ENCODE measurements around the gene KRTAP1-1. TPM values are rescaled to one million over a fixed set of nuclear protein-coding genes. Genes with fewer than 3 reads are reported as not detected.

The KRTAP1-1 gene
- total RNA-seq, 1 donor from 2014 or later: not detected

DNA sequence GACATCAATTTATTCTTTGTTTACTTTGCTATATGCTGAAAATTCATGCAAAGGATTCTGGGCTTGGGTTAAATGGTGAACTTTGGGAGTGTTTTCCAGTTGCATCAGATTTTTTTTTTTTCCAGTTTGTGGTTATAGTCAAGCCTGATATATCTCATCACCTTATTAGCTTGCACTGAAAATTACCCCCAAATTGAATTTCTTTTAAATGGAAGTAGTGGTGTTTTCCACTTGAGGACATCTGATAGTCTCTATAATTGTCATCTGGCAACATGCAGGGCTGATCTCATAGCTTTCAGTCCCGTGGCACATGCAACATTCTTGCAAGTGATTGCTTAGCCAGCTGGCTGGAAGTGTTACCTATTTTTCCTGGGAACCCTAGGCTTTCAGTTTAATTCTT, 27.6 kb downstream of the KRTAP1-1 start:
- Histone ChIP-seq H3K4me1 (ENCODE audit: control insufficient read depth in 3 of 3, insufficient read depth in 3 of 3, low read length in 3 of 3) (peaks cover 0 to 6% (median 5%) of the 10 kb centered on the region in 3 donors), H3K27ac (ENCODE audit: low read depth, low read length) (no peak overlapping the region), H3K9me3 (ENCODE audit: control insufficient read depth in 3 of 3, low read length in 3 of 3) (no peaks in the 10 kb centered on the region), H3K9ac (ENCODE audit: low read depth in 1 of 3, low read length in 3 of 3) (no peak overlapping the region), H3K4me3 (ENCODE audit: low read length in 3 of 3) (no peak overlapping the region), H3K36me3 (ENCODE audit: control insufficient read depth in 3 of 3, insufficient read depth in 3 of 3, low read length in 3 of 3) (no peaks in the 10 kb centered on the region), H3K27me3 (ENCODE audit: control insufficient read depth in 3 of 3, insufficient read depth in 3 of 3, low read length in 3 of 3) (no peaks in the 10 kb centered on the region)

DNA sequence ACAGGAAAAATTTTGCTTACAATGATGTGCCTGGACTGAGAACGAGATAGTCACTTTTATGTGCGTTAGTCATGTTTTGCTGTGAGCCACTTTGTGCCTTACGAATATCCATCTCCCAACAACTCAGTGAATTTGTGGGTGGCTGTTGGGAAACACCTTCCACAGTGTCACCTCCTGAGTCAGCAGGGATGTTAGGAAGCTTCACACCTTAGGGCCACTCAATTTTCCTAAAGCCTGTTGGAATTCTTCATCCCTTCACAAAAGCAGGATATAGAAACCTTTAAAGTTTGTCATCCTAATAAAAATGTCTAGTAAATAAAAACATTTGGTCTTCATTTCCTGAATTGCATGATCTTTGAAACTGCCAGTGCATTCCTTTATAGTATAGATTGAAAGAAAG, 28.1 kb downstream of the KRTAP1-1 start:
- H3K36me3 ChIP-seq (ENCODE audit: control insufficient read depth in 3 of 3, insufficient read depth in 3 of 3, low read length in 3 of 3): no peaks in the 10 kb centered on the region

DNA sequence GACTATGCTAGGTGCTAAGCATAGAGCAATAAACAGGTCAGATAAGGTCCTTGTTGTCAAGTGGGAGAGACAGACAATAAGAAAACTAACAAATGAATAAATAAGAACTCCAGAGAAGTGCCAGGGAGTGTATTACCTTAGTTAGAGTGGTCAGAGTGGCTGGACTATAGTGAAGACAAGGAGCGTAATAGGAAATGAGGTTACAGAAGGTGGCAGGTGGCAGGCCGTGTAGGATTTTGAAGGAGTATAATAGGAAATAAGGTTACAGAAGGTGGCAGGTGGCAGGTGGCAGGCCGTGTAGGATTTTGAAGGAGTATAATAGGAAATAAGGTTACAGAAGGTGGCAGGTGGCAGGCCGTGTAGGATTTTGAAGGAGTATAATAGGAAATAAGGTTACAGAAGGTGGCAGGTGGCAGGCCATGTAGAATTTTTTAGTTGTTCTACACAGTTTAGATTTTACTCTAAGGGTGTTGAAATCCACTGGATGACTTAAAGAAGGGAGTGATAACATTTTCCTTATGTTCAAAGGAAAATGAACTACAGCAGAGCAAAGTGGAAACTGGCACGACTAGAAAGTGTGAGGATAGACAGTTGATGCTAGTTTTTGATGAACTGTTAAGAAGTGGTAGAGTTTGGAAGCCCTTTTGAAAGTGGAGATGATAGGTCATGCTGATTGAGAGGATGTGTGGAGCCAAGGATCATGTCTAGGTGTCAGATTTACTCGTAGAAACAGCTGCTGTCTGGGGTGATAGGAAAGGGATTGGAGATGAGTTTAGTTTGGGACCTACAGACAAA, 28.7 kb downstream of the KRTAP1-1 start:
- Histone ChIP-seq H3K4me3 (ENCODE audit: low read length in 3 of 3) (no peak overlapping the region), H3K27ac (ENCODE audit: low read depth, low read length) (no peak overlapping the region), H3K27me3 (ENCODE audit: control insufficient read depth in 3 of 3, insufficient read depth in 3 of 3, low read length in 3 of 3) (no peaks in the 10 kb centered on the region), H3K4me1 (ENCODE audit: control insufficient read depth in 3 of 3, insufficient read depth in 3 of 3, low read length in 3 of 3) (peaks cover 0 to 6% (median 5%) of the 10 kb centered on the region in 3 donors), H3K36me3 (ENCODE audit: control insufficient read depth in 3 of 3, insufficient read depth in 3 of 3, low read length in 3 of 3) (no peaks in the 10 kb centered on the region), H3K9me3 (ENCODE audit: control insufficient read depth in 3 of 3, low read length in 3 of 3) (no peaks in the 10 kb centered on the region), H3K9ac (ENCODE audit: low read depth in 1 of 3, low read length in 3 of 3) (no peak overlapping the region)

More for the DNA sequence above, 28.1 kb downstream of the KRTAP1-1 start:
- H3K4me1 ChIP-seq (ENCODE audit: control insufficient read depth in 3 of 3, insufficient read depth in 3 of 3, low read length in 3 of 3): peaks cover 0 to 6% (median 5%) of the 10 kb centered on the region in 3 donors
- H3K4me3 ChIP-seq (ENCODE audit: low read length in 3 of 3): no peak overlapping the region
- H3K27me3 ChIP-seq (ENCODE audit: control insufficient read depth in 3 of 3, insufficient read depth in 3 of 3, low read length in 3 of 3): no peaks in the 10 kb centered on the region
- no peaks in the 10 kb centered on the region for H3K9me3 ChIP-seq (ENCODE audit: control insufficient read depth in 3 of 3, low read length in 3 of 3)
- no peak overlapping the region for H3K9ac ChIP-seq (ENCODE audit: low read depth in 1 of 3, low read length in 3 of 3)
- H3K27ac ChIP-seq (ENCODE audit: low read depth, low read length): no peak overlapping the region

DNA sequence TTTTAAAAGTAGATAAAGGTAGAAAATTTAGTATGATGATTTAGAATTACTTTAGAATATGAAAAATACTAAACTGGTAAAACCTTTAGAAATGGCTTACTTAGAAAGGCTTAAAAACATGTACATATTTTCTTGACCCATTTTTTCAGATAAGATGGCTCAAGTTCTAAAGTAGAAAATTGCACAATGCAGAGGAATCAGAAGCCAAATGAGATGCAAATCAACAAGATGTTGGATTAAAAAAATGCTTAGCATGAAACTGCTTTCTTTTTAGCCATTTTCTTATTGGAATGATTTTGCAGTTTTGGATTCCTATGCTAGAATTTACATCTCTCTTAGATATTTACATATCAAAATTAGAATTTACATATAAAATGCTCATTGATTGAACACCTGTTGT, 30.8 kb downstream of the KRTAP1-1 start:
- H3K4me3 ChIP-seq (ENCODE audit: low read length in 3 of 3): no peak overlapping the region

DNA sequence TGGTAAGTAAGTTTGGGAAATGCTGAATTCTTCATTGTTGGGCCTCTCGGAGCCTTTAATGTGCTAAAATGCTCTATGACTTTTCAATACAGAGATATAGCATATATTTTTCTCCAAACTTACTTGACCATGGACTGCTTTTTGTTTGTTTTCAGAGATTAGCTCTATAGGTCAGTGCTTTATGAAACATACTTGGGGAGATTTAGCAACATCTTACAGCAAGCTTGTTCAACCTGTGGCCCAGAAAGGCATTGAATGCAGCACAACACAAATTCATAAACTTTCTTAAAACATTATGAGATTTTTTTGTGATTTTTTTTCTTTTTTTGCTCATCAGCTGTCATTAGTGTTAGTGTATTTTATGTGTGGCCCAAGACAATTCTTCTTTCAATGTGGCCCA, 31.3 kb downstream of the KRTAP1-1 start:
- Histone ChIP-seq H3K27me3 (ENCODE audit: control insufficient read depth in 3 of 3, insufficient read depth in 3 of 3, low read length in 3 of 3) (no peaks in the 10 kb centered on the region), H3K9me3 (ENCODE audit: control insufficient read depth in 3 of 3, low read length in 3 of 3) (no peaks in the 10 kb centered on the region), H3K9ac (ENCODE audit: low read depth in 1 of 3, low read length in 3 of 3) (no peak overlapping the region), H3K4me3 (ENCODE audit: low read length in 3 of 3) (no peak overlapping the region), H3K36me3 (ENCODE audit: control insufficient read depth in 3 of 3, insufficient read depth in 3 of 3, low read length in 3 of 3) (no peaks in the 10 kb centered on the region), H3K27ac (ENCODE audit: low read depth, low read length) (no peak overlapping the region), H3K4me1 (ENCODE audit: control insufficient read depth in 3 of 3, insufficient read depth in 3 of 3, low read length in 3 of 3) (peaks cover 0 to 6% (median 5%) of the 10 kb centered on the region in 3 donors)

More for the DNA sequence above, 30.8 kb downstream of the KRTAP1-1 start:
- Histone ChIP-seq H3K4me1 (ENCODE audit: control insufficient read depth in 3 of 3, insufficient read depth in 3 of 3, low read length in 3 of 3) (peaks cover 0 to 6% (median 5%) of the 10 kb centered on the region in 3 donors), H3K36me3 (ENCODE audit: control insufficient read depth in 3 of 3, insufficient read depth in 3 of 3, low read length in 3 of 3) (no peaks in the 10 kb centered on the region), H3K27ac (ENCODE audit: low read depth, low read length) (no peak overlapping the region), H3K27me3 (ENCODE audit: control insufficient read depth in 3 of 3, insufficient read depth in 3 of 3, low read length in 3 of 3) (no peaks in the 10 kb centered on the region), H3K9me3 (ENCODE audit: control insufficient read depth in 3 of 3, low read length in 3 of 3) (no peaks in the 10 kb centered on the region), H3K9ac (ENCODE audit: low read depth in 1 of 3, low read length in 3 of 3) (no peak overlapping the region)

DNA sequence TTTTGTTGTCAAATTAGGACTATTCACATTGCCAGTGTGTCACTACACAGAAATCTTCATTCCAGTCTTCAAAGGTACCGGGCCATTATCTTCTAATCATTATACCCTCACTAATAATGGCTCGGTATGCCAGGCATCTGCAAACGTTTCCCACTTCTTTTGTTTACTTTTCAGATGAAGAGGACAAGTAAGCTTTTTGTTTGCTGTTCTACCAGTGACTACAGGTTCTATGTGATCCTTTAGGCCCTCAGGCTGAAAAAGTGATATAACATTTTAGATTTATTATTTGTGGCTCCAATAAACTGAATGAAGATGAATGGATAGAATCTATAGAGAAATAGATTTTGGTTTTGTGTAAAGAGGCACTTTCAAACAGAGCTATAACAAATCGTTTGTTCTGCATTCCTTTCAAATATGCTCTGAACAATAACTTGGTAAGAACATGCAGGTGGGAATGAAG, 31.9 kb downstream of the KRTAP1-1 start:
- peaks cover 0 to 6% (median 5%) of the 10 kb centered on the region in 3 donors for H3K4me1 ChIP-seq (ENCODE audit: control insufficient read depth in 3 of 3, insufficient read depth in 3 of 3, low read length in 3 of 3)
- H3K27ac ChIP-seq (ENCODE audit: low read depth, low read length): no peak overlapping the region
- peaks cover 0 to 2% (median 0%) of the 10 kb centered on the region in 3 donors for H3K27me3 ChIP-seq (ENCODE audit: control insufficient read depth in 3 of 3, insufficient read depth in 3 of 3, low read length in 3 of 3)
- H3K4me3 ChIP-seq (ENCODE audit: low read length in 3 of 3): no peak overlapping the region
- no peak overlapping the region for H3K9ac ChIP-seq (ENCODE audit: low read depth in 1 of 3, low read length in 3 of 3)
- no peaks in the 10 kb centered on the region for H3K9me3 ChIP-seq (ENCODE audit: control insufficient read depth in 3 of 3, low read length in 3 of 3)
- H3K36me3 ChIP-seq (ENCODE audit: control insufficient read depth in 3 of 3, insufficient read depth in 3 of 3, low read length in 3 of 3): no peaks in the 10 kb centered on the region

DNA sequence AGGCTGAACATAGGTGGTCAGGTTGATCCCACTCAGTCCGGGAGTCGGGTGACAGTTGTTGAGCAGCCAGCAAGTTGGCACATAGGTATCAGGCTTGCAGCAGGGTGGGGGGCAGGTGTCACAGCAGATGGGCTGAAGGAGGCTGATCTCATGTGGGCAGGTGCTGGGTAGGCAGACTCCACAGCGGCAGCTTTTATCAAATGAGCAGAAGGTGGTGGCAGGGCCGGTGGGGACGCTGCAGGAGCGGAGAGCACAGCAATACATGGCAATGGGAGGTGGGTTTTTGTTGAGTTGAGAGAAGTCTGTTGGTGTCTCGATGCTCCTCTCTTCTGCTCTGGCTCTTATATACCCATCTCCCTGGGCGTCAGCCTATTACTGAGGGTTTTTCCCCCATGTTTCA, 32.4 kb downstream of the KRTAP1-1 start, which contains the start of gene KRTAP3-1:
KRTAP3-1 (minus strand) TSS at position 318 of the 400 bp plus-strand sequence; CDS start at position 264, 54 bp downstream.
- Histone ChIP-seq H3K4me1 (ENCODE audit: control insufficient read depth in 3 of 3, insufficient read depth in 3 of 3, low read length in 3 of 3) (peaks cover 0 to 6% (median 5%) of the 10 kb centered on the region in 3 donors), H3K9me3 (ENCODE audit: control insufficient read depth in 3 of 3, low read length in 3 of 3) (no peaks in the 10 kb centered on the region), H3K27me3 (ENCODE audit: control insufficient read depth in 3 of 3, insufficient read depth in 3 of 3, low read length in 3 of 3) (peaks cover 0 to 3% (median 0%) of the 10 kb centered on the region in 3 donors), H3K27ac (ENCODE audit: low read depth, low read length) (no peak within 1 kb of the TSS), H3K9ac (ENCODE audit: low read depth in 1 of 3, low read length in 3 of 3) (no peak within 1 kb of the TSS), H3K36me3 (ENCODE audit: control insufficient read depth in 3 of 3, insufficient read depth in 3 of 3, low read length in 3 of 3) (no peaks in the 10 kb centered on the region), H3K4me3 (ENCODE audit: low read length in 3 of 3) (no peak within 1 kb of the TSS)

DNA sequence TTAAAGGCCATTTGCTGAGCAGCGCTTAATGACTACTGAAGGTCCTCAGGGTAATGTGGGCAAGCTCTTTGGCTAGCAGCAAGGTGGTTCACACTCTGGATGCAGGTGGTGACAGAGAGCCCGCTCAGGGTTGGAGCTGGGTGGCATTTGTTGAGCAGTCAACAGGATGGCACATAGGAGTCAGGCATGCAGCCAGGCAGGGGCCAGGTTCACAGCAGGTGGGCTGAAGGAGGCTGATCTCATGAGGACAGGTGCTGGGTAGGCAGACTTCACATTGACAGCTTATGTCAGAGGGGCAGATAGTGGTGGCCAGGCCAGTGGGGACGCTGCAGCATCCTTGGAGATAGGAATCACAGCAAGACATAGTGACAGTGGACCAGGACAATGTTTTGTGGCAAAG, 36.9 kb downstream of the KRTAP1-1 start:
- Histone ChIP-seq H3K4me1 (ENCODE audit: control insufficient read depth in 3 of 3, insufficient read depth in 3 of 3, low read length in 3 of 3) (no peaks in the 10 kb centered on the region), H3K9me3 (ENCODE audit: control insufficient read depth in 3 of 3, low read length in 3 of 3) (no peaks in the 10 kb centered on the region), H3K4me3 (ENCODE audit: low read length in 3 of 3) (no peak overlapping the region), H3K9ac (ENCODE audit: low read depth in 1 of 3, low read length in 3 of 3) (no peak overlapping the region), H3K27me3 (ENCODE audit: control insufficient read depth in 3 of 3, insufficient read depth in 3 of 3, low read length in 3 of 3) (peaks cover 0 to 6% (median 3%) of the 10 kb centered on the region in 3 donors), H3K27ac (ENCODE audit: low read depth, low read length) (no peak overlapping the region), H3K36me3 (ENCODE audit: control insufficient read depth in 3 of 3, insufficient read depth in 3 of 3, low read length in 3 of 3) (no peaks in the 10 kb centered on the region)

DNA sequence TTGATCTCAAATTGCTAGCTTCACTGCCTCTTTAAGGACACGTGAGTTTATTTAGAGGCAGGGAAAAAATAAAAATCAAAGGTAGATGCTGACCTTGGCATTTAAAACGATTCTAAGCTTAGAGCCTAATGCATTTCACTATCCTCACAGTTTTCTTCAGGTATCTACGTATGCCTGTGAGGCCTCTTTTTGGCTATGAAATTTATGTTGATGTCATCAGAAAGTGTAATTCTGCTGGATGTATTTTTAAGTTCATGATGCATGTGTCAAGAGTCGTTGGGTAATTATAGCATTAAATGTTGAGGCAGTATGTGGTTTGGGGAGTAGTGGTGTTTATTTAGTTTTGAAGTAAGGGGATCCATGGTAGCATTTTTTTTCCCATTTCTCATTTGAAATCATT, 37.3 kb downstream of the KRTAP1-1 start:
- H3K27ac ChIP-seq (ENCODE audit: low read depth, low read length): no peak overlapping the region
- H3K27me3 ChIP-seq (ENCODE audit: control insufficient read depth in 3 of 3, insufficient read depth in 3 of 3, low read length in 3 of 3): peaks cover 0 to 6% (median 3%) of the 10 kb centered on the region in 3 donors
- no peak overlapping the region for H3K9ac ChIP-seq (ENCODE audit: low read depth in 1 of 3, low read length in 3 of 3)
- no peaks in the 10 kb centered on the region for H3K36me3 ChIP-seq (ENCODE audit: control insufficient read depth in 3 of 3, insufficient read depth in 3 of 3, low read length in 3 of 3)
- no peaks in the 10 kb centered on the region for H3K4me1 ChIP-seq (ENCODE audit: control insufficient read depth in 3 of 3, insufficient read depth in 3 of 3, low read length in 3 of 3)
- no peaks in the 10 kb centered on the region for H3K9me3 ChIP-seq (ENCODE audit: control insufficient read depth in 3 of 3, low read length in 3 of 3)
- H3K4me3 ChIP-seq (ENCODE audit: low read length in 3 of 3): no peak overlapping the region

DNA sequence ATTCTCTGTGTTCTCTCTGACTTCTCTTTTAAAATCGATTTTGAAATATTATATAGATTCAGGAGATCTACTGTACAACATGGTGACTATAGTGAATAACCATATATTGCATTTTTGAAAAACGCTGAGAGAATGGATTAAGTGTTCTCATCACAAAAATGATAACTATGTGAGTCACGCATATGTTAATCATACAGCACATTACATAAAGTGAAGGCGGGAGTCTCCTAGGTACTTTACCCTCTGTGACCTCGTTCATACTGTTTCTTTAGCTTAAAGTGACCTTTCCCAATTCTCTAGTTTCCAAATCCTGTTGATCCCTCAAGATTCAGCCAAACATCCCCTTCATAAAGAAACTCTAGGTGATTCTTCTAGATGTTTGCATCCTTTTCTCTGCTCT, 38.4 kb downstream of the KRTAP1-1 start:
- Histone ChIP-seq H3K27ac (ENCODE audit: low read depth, low read length) (no peak overlapping the region), H3K27me3 (ENCODE audit: control insufficient read depth in 3 of 3, insufficient read depth in 3 of 3, low read length in 3 of 3) (peaks cover 0 to 6% (median 3%) of the 10 kb centered on the region in 3 donors), H3K9me3 (ENCODE audit: control insufficient read depth in 3 of 3, low read length in 3 of 3) (no peaks in the 10 kb centered on the region), H3K36me3 (ENCODE audit: control insufficient read depth in 3 of 3, insufficient read depth in 3 of 3, low read length in 3 of 3) (no peaks in the 10 kb centered on the region), H3K4me1 (ENCODE audit: control insufficient read depth in 3 of 3, insufficient read depth in 3 of 3, low read length in 3 of 3) (no peaks in the 10 kb centered on the region), H3K9ac (ENCODE audit: low read depth in 1 of 3, low read length in 3 of 3) (no peak overlapping the region), H3K4me3 (ENCODE audit: low read length in 3 of 3) (no peak overlapping the region)
